ENCODE measurements around the gene FZD8. TPM values are rescaled to one million over a fixed set of nuclear protein-coding genes. Genes with fewer than 3 reads are reported as not detected.
"Not testable (repeated sequence)": the region's sequence is repeated elsewhere in the genome, so short reads cannot be mapped to it uniquely, and the experiment has no call there.

The FZD8 gene, protein sequence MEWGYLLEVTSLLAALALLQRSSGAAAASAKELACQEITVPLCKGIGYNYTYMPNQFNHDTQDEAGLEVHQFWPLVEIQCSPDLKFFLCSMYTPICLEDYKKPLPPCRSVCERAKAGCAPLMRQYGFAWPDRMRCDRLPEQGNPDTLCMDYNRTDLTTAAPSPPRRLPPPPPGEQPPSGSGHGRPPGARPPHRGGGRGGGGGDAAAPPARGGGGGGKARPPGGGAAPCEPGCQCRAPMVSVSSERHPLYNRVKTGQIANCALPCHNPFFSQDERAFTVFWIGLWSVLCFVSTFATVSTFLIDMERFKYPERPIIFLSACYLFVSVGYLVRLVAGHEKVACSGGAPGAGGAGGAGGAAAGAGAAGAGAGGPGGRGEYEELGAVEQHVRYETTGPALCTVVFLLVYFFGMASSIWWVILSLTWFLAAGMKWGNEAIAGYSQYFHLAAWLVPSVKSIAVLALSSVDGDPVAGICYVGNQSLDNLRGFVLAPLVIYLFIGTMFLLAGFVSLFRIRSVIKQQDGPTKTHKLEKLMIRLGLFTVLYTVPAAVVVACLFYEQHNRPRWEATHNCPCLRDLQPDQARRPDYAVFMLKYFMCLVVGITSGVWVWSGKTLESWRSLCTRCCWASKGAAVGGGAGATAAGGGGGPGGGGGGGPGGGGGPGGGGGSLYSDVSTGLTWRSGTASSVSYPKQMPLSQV
- 10 to 100 TPM; 12.4 to 21.3 TPM for total RNA-seq

DNA sequence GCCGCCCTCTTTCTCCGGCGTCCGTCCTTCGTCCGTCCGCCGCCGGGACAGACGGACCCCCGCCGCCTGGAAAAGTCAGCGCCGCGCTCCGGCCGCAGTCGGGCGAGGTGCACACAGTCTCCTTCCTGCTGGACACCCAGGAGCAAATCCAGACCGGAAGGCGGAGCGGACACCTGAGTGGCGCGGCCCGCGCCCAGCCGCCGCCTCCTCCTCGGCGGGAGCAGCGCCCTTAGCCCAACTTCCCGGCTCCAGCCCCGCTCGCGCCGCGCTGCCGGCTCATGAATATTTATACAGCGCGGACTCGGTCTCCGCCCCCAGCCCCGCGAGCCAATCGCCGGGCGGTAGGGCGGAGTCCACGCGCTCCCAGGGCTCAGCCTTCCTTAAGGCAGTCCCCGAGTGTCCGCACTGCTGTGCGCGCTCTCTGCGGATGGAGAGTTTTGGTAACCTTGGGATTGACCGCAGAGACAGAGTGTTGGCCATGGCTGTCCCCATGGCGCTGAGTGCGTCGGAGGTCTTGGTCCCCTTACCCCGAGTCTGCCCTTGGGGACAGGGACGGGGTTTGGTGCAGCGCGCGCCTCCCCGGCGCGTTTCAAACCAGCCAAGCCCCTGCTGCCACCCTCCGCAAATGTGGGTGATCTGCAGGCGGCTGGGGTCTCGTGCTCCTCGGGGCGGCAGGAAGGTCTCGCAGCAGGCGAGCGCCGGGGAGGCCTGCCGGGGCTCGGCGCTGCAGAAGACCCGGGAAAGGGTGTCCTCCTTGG, at the start of gene FZD8:
FZD8 (minus strand) TSS at position 262 of the 758 bp plus-strand sequence. CDS start 867 bp downstream, outside the sequence.
- H3K9me3 ChIP-seq = no peaks in the 10 kb centered on the region

DNA sequence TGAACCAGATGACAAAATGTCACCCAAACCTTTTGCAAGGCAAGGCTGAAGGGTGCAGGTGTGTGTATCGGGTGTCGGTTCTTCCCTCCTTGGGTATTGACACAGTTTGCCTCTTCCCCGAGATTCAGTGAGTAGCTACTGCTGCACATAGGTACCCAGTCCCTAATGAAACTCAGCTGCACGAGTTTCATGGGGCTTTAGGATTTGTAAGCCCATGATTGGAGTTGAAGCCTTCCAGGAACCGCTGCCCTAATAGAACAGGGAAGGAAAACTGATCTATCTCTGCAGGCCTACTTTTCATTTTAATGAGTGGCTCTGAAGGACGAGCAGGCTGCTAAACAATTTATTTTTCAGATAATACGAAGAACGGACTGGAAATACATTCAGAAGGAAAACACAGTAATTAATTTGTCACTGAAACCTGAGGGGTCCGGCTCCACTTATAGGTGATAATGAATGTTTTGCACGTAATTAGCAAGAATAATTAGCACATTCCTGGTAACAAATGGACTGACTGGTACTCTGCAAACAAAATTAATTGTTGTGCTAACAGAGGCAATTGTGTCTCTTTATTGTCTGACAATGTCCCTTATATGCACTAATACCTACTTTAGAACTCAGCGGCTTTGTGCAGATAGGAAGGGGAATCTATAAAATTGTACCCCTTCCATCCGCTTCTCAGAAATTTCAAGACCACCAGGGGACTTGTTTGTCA, 49.6 kb upstream of the FZD8 start:
- Histone ChIP-seq H3K9me3 (no peaks in the 10 kb centered on the region), H3K27ac (no peak overlapping the region), H3K4me1 (ENCODE audit: control insufficient read depth in 1 of 2, low read depth in 2 of 2) (no peaks in the 10 kb centered on the region), H3K4me3 (no peak overlapping the region), H3K27me3 (replicated peaks; ENCODE audit: insufficient read depth) (no peaks in the 10 kb centered on the region), H3K36me3 (no peaks in the 10 kb centered on the region)
- TF ChIP-seq, protein P1, sequence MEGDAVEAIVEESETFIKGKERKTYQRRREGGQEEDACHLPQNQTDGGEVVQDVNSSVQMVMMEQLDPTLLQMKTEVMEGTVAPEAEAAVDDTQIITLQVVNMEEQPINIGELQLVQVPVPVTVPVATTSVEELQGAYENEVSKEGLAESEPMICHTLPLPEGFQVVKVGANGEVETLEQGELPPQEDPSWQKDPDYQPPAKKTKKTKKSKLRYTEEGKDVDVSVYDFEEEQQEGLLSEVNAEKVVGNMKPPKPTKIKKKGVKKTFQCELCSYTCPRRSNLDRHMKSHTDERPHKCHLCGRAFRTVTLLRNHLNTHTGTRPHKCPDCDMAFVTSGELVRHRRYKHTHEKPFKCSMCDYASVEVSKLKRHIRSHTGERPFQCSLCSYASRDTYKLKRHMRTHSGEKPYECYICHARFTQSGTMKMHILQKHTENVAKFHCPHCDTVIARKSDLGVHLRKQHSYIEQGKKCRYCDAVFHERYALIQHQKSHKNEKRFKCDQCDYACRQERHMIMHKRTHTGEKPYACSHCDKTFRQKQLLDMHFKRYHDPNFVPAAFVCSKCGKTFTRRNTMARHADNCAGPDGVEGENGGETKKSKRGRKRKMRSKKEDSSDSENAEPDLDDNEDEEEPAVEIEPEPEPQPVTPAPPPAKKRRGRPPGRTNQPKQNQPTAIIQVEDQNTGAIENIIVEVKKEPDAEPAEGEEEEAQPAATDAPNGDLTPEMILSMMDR (IDR thresholded peaks at IDR 0.05) = no peak
- DNase-seq (ENCODE audit: low spot score) (no peak), ATAC-seq (ENCODE audit: insufficient number of reproducible peaks, low FRiP score, low read depth) (no peak)

More for the DNA sequence above, at the start of gene FZD8:
- peak within 1 kb of the TSS; percentile 88 for H3K4me3 ChIP-seq
- peak within 1 kb of the TSS; percentile 89 to 96 for H3K27ac ChIP-seq
- TF ChIP-seq, protein P1 (IDR thresholded peaks at IDR 0.05) = no peak
- H3K4me1 ChIP-seq (ENCODE audit: control insufficient read depth in 1 of 2, low read depth in 2 of 2) = peaks cover 8 to 30% of the 10 kb centered on the region in 2 donors
- ATAC-seq (ENCODE audit: insufficient number of reproducible peaks, low FRiP score, low read depth) (peak; percentile 88), DNase-seq (ENCODE audit: low spot score) (peak; percentile 64)
- no peaks in the 10 kb centered on the region for H3K27me3 ChIP-seq (replicated peaks; ENCODE audit: insufficient read depth)
- no peaks in the 10 kb centered on the region for H3K36me3 ChIP-seq

DNA sequence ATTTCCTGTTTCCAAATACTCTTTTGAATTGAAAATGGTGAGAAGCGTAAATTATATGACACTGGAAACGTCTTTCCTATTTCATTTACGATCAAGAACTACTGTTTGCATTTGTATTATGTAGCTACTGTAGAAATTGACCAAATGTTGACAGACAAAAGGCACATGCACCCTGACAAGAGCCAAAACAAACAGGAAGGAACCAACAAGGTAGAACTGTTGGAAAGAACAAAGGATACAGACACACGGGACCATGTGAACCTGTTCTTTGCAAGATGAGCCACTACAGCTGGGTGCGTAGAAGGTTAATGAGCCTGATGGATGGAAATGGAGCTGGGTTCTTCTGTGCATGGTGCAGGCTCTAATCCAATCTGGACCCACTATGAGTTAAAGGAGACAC, 48.4 kb upstream of the FZD8 start:
- DNase-seq (ENCODE audit: low spot score) (no peak), ATAC-seq (ENCODE audit: insufficient number of reproducible peaks, low FRiP score, low read depth) (no peak)
- Histone ChIP-seq H3K27me3 (replicated peaks; ENCODE audit: insufficient read depth) (no peaks in the 10 kb centered on the region), H3K27ac (no peak overlapping the region), H3K36me3 (no peaks in the 10 kb centered on the region), H3K4me3 (no peak overlapping the region), H3K9me3 (no peaks in the 10 kb centered on the region), H3K4me1 (ENCODE audit: control insufficient read depth in 1 of 2, low read depth in 2 of 2) (no peaks in the 10 kb centered on the region)
- TF ChIP-seq, protein P1 (IDR thresholded peaks at IDR 0.05) = no peak

DNA sequence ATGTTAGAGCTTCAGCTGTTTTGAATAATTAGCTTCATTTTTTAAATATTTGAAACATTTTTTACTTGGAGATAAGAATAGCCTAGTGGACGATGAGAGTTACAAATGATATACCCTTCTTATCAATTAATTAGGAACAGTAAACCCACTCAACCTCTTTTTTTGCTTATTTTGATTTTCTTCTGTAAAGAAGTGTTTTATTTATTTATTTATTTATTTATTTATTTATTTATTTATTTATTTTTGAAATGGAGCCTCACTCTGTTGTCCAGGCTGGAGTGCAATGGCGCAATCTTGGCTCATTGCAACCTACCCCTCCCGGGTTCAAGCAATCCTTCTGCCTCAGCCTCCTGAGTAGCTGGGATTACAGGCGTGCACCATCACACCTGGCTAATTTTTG, 43.8 kb upstream of the FZD8 start:
- not testable (repeated sequence) for H3K9me3 ChIP-seq; H3K4me3 ChIP-seq; ATAC-seq (ENCODE audit: insufficient number of reproducible peaks, low FRiP score, low read depth); DNase-seq (ENCODE audit: low spot score); H3K27ac ChIP-seq; H3K4me1 ChIP-seq (ENCODE audit: control insufficient read depth in 1 of 2, low read depth in 2 of 2); H3K36me3 ChIP-seq; H3K27me3 ChIP-seq (replicated peaks; ENCODE audit: insufficient read depth)

DNA sequence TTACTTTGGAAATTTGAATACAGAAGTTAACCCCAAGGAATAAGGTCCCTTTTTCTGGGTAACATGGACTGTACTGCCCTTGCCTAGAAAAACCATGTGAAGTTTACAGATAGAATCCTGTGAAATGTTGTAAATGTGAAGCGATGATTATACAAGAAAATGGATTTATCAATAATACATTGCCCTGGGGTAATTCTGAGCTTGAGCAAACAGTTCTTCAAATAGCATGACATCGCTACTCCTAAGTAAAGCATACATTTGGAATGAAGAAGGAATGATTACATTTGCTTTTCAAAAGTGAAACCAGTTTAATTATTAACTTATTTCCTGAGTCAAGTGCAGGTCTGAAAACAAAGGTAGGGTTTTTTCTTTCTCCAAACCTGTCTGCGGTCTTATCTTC, 43.3 kb upstream of the FZD8 start:
- no peak for DNase-seq (ENCODE audit: low spot score)
- ATAC-seq (ENCODE audit: insufficient number of reproducible peaks, low FRiP score, low read depth) = no peak
- Histone ChIP-seq H3K27ac (no peak overlapping the region), H3K4me1 (ENCODE audit: control insufficient read depth in 1 of 2, low read depth in 2 of 2) (no peaks in the 10 kb centered on the region), H3K9me3 (no peaks in the 10 kb centered on the region), H3K4me3 (no peak overlapping the region), H3K27me3 (replicated peaks; ENCODE audit: insufficient read depth) (no peaks in the 10 kb centered on the region), H3K36me3 (no peaks in the 10 kb centered on the region)
- TF ChIP-seq, protein P1 (IDR thresholded peaks at IDR 0.05) = no peak

Measured in thoracic aorta (tissue), 2 donors.